CD14-positive monocyte (primary cell): Measurements from ENCODE around the gene REXO5. TPM values are rescaled to one million over a fixed set of nuclear protein-coding genes. Genes with fewer than 3 reads are reported as not detected.
"Not testable (repeated sequence)": the region's sequence is repeated elsewhere in the genome, so short reads cannot be mapped to it uniquely, and the experiment has no call there.

Experiments
- DNase-seq, 3 donors: peaks; one replicate each; pipeline ENCODE4 v3.0.0-alpha.2; 2011 to 2022
- H2AFZ ChIP-seq: 2 replicates; pipeline ENCODE4 v1.6.0; 2012; ENCODE audit warnings: mild to moderate bottlenecking, low read depth, low read length, inconsistent platforms; ENCODE audit not compliant: insufficient read depth, poor library complexity, severe bottlenecking
- H3K27ac ChIP-seq, 2 donors: 1 replicate in 1 of 2; 2 replicates in 1 of 2; pipeline ENCODE4 v1.5.1; 2012 to 2013; ENCODE audit warnings: low read length in 2 of 2, control low read depth in 1 of 2, inconsistent platforms in 1 of 2, low read depth in 1 of 2, mild to moderate bottlenecking in 1 of 2
- H3K27me3 ChIP-seq, 2 donors: one replicate each; pipeline versions ENCODE4 v1.6.0 to v1.6.1; 2011 to 2013; ENCODE audit warnings: low read length in 2 of 2; ENCODE audit not compliant: control insufficient read depth in 2 of 2, insufficient read depth in 2 of 2
- H3K36me3 ChIP-seq, 2 donors: replicated peaks in 1 of 2; 1 replicate in 1 of 2; 2 replicates in 1 of 2; pipeline versions ENCODE4 v1.5.1 to v1.6.1; 2012 to 2013; ENCODE audit warnings: low read length in 2 of 2, control low read depth in 1 of 2, inconsistent platforms in 1 of 2, mild to moderate bottlenecking in 1 of 2; ENCODE audit not compliant: insufficient read depth in 2 of 2, control insufficient read depth in 1 of 2
- H3K4me1 ChIP-seq, 2 donors: 1 replicate in 1 of 2; 2 replicates in 1 of 2; pipeline versions ENCODE4 v1.5.1 to v1.6.1; 2012 to 2013; ENCODE audit warnings: low read length in 2 of 2, control low read depth in 1 of 2, inconsistent platforms in 1 of 2, mild to moderate bottlenecking in 1 of 2, moderate library complexity in 1 of 2; ENCODE audit not compliant: insufficient read depth in 2 of 2, control insufficient read depth in 1 of 2
- H3K4me2 ChIP-seq: replicated peaks from 2 replicates; pipeline ENCODE3; 2012; ENCODE audit warnings: low read length, moderate library complexity, mild to moderate bottlenecking; ENCODE audit not compliant: poor library complexity, severe bottlenecking; ENCODE audit errors: extremely low read depth
- H3K4me3 ChIP-seq, 3 experiments: fragments of 200-600 bp in 1 of 3; sonication (generic) in 1 of 3; replicated peaks in 1 of 3; 1 replicate in 2 of 3; 2 replicates in 1 of 3; pipeline ENCODE4 v1.5.1; 2011 to 2013; ENCODE audit warnings: low read length in 3 of 3, mild to moderate bottlenecking in 3 of 3, control low read depth in 2 of 3, low read depth in 2 of 3, inconsistent platforms in 1 of 3, moderate library complexity in 1 of 3
- H3K79me2 ChIP-seq: 2 replicates; pipeline ENCODE4 v1.6.0; 2012; ENCODE audit warnings: mild to moderate bottlenecking, control low read depth, inconsistent platforms, low read length, moderate library complexity; ENCODE audit not compliant: insufficient read depth
- H3K9ac ChIP-seq: 2 replicates; pipeline ENCODE4 v1.6.0; 2017; ENCODE audit warnings: low read length, mild to moderate bottlenecking; ENCODE audit not compliant: insufficient read depth, poor library complexity, severe bottlenecking
- H3K9me3 ChIP-seq, 2 donors: replicated peaks in 1 of 2; 1 replicate in 1 of 2; 2 replicates in 1 of 2; pipeline versions ENCODE4 v1.5.1 to v1.6.1; 2012 to 2013; ENCODE audit warnings: low read length in 2 of 2, control low read depth in 1 of 2; ENCODE audit not compliant: control insufficient read depth in 1 of 2, insufficient read depth in 1 of 2
- H4K20me1 ChIP-seq: 2 replicates; pipeline ENCODE4 v1.6.0; 2012; ENCODE audit warnings: mild to moderate bottlenecking, low read length, control low read depth, moderate library complexity; ENCODE audit not compliant: insufficient read depth
- H3K27ac Mint-ChIP-seq, 7 donors: one replicate each; pipeline ENCODE4 v1.8.0; 2020; ENCODE audit warnings: mild to moderate bottlenecking in 7 of 7, mixed read lengths in 7 of 7, moderate library complexity in 6 of 7, inconsistent platforms in 2 of 7
- H3K27me3 Mint-ChIP-seq, 3 donors: one replicate each; pipeline ENCODE4 v1.8.0; 2021 to 2022; ENCODE audit warnings: low read depth in 3 of 3, mild to moderate bottlenecking in 3 of 3, mixed read lengths in 3 of 3, moderate library complexity in 3 of 3, inconsistent platforms in 1 of 3
- H3K36me3 Mint-ChIP-seq, 2 donors: one replicate each; pipeline ENCODE4 v1.8.0; 2020; ENCODE audit warnings: mixed read lengths in 2 of 2, inconsistent platforms in 1 of 2, mild to moderate bottlenecking in 1 of 2
- H3K4me1 Mint-ChIP-seq: one replicate; pipeline ENCODE4 v1.8.0; 2020; ENCODE audit warnings: mild to moderate bottlenecking, mixed read lengths
- H3K4me3 Mint-ChIP-seq, 2 donors: one replicate each; pipeline ENCODE4 v1.8.0; 2020; ENCODE audit warnings: mild to moderate bottlenecking in 2 of 2, mixed read lengths in 2 of 2, moderate library complexity in 1 of 2
- H3K9me3 Mint-ChIP-seq, 7 donors: one replicate each; pipeline ENCODE4 v1.8.0; 2020 to 2022; ENCODE audit warnings: mixed read lengths in 7 of 7, mild to moderate bottlenecking in 6 of 7, moderate library complexity in 6 of 7, inconsistent platforms in 2 of 7
- CTCF ChIP-seq: fragments of 200-600 bp; IDR thresholded peaks from one replicate; pipeline ENCODE4 v1.8.0; 2022; ENCODE audit warnings: antibody characterized with exemption, mild to moderate bottlenecking
- WGBS: methylation state at CpG from one replicate; pipeline ENCODE4 v1.1.5; 2013; ENCODE audit warnings: missing lambda C conversion rate; ENCODE audit not compliant: insufficient coverage; 5-methylcytosine and 5-hydroxymethylcytosine counted together
- intact Hi-C, 2 donors: fragments of 100-400 bp; cut with micrococcal nuclease; formaldehyde crosslinking; loops; one replicate each; pipeline versions ENCODE4 v1.15.0 to v1.15.1; 2023
- polyA plus RNA-seq, 3 donors: library from polyadenylated mRNA; depleted of rRNA in 1 of 3; unstranded in 2 of 3; stranded (reverse) in 1 of 3; fragments of 300-500 nt in 2 of 3; fragments of >200 nt in 1 of 3; fragmentation: Illumina TruSeq in 2 of 3; gene quantifications; 1 replicate in 2 of 3; 2 replicates in 1 of 3; pipeline ENCODE4 v1.2.3, GENCODE V29; 2012 to 2021

Gene REXO5
- polyA plus RNA-seq, 3 donors, result 0.52 to 1.4 (median 0.55) TPM

DNA sequence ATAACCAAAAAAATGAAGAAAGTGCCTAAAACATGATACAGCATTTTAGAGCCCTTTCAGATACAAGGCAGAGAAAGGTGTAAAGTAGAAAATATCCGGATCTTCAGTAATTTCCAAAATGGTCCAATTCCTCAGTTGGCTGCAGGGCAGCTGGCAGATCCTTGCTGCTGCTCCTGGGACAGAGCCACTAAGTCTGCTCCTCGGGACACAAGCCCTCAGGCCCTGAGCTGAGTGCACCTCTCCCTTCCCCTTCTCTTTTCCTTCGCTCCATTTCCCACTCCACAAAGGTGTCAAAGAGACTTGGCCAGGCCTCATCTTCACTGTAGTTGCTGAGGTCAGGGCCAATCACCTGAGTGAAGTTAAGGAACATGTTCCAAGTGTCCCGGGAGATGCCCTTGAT is 53.4 kb downstream of the REXO5 start:
- WGBS, result 94% methylated on average over 4 of the region's 4 CpGs
- intact Hi-C loops, result loop anchor here in 1 of 2 donors (10.0 kb wide), 1 partner anchor 75 kb away; no protein-coding TSS in a partner anchor

DNA sequence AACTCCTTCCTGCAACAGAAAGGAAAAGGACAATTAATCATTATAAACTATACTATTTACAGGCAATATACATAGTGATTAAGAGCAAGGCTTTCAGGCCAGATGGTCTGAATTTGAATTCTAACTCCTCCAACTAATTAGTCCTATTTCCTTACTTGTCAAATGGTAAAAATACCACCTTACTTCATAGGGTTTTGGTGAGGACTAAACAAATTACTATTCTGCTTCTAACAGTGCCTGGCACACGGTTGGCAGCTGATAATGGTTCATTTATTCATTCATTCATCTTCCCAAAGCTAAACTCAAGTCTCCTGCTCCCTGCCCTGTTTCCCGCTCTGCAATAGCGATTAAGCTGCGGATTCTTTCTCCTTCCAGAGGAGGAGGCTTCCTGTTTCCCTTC is 54.0 kb downstream of the REXO5 start:
- Histone ChIP-seq H3K27me3 (no peaks in the 10 kb centered on the region), H3K4me2 (no peak overlapping the region), H3K9me3 (no peaks in the 10 kb centered on the region), H3K4me3 (no peak overlapping the region), H3K79me2 (peaks cover 3% of the 10 kb centered on the region), H4K20me1 (peaks cover 9% of the 10 kb centered on the region), H2AFZ (no peak overlapping the region), H3K27ac (no peak overlapping the region), H3K36me3 (peaks cover 37 to 61% of the 10 kb centered on the region in 2 donors), H3K9ac (no peak overlapping the region), H3K4me1 (no peaks in the 10 kb centered on the region)
- Mint-ChIP-seq H3K4me1 (no peaks in the 10 kb centered on the region), H3K36me3 (peaks cover 37 to 46% of the 10 kb centered on the region in 2 donors), H3K4me3 (no peak overlapping the region), H3K9me3 (no peaks in the 10 kb centered on the region), H3K27ac (no peak overlapping the region), H3K27me3 (peaks cover 0 to 2% (median 0%) of the 10 kb centered on the region in 3 donors)
- DNase-seq, result no peak
- 100% methylated on average over 1 of the region's 4 CpGs for WGBS
- intact Hi-C loops, result loop anchor here in 1 of 2 donors (10.0 kb wide), 1 partner anchor 74 kb away; no protein-coding TSS in a partner anchor
- TF ChIP-seq CTCF, result no peak

More for the DNA sequence above, 53.4 kb downstream of the REXO5 start:
- H3K4me1 ChIP-seq, result no peaks in the 10 kb centered on the region
- peaks cover 3% of the 10 kb centered on the region for H3K79me2 ChIP-seq
- peaks cover 37 to 66% of the 10 kb centered on the region in 2 donors for H3K36me3 ChIP-seq
- H3K27me3 ChIP-seq, result no peaks in the 10 kb centered on the region
- no peak overlapping the region for H3K9ac ChIP-seq
- no peak for DNase-seq
- H3K36me3 Mint-ChIP-seq, result peaks cover 43 to 52% of the 10 kb centered on the region in 2 donors
- no peak for TF ChIP-seq CTCF
- no peak overlapping the region for H3K4me2 ChIP-seq
- H3K27me3 Mint-ChIP-seq, result peaks cover 0 to 2% (median 0%) of the 10 kb centered on the region in 3 donors
- H4K20me1 ChIP-seq, result peaks cover 9% of the 10 kb centered on the region
- H3K27ac ChIP-seq, result no peak overlapping the region
- no peaks in the 10 kb centered on the region for H3K9me3 Mint-ChIP-seq
- no peak overlapping the region for H3K4me3 Mint-ChIP-seq
- no peak overlapping the region for H2AFZ ChIP-seq
- no peak overlapping the region for H3K4me3 ChIP-seq
- no peaks in the 10 kb centered on the region for H3K4me1 Mint-ChIP-seq
- H3K27ac Mint-ChIP-seq, result peak overlapping the region in 1 of 7 donors; percentile 16
- H3K9me3 ChIP-seq, result no peaks in the 10 kb centered on the region

- not testable (repeated sequence) for H3K9ac ChIP-seq, H3K27me3 ChIP-seq, H3K4me3 ChIP-seq, H2AFZ ChIP-seq, H3K27ac ChIP-seq, H3K27me3 Mint-ChIP-seq, H3K9me3 ChIP-seq, H3K4me1 ChIP-seq, DNase-seq, H3K4me2 ChIP-seq, H3K4me3 Mint-ChIP-seq, H3K4me1 Mint-ChIP-seq, H3K9me3 Mint-ChIP-seq, H3K79me2 ChIP-seq, H4K20me1 ChIP-seq
- no CpG with 5 or more reads among the region's 4 CpGs for WGBS
- Mint-ChIP-seq H3K36me3 (peaks cover 36 to 46% of the 10 kb centered on the region in 2 donors), H3K27ac (peak overlapping the region in 1 of 7 donors; percentile 71)
- peaks cover 37 to 55% of the 10 kb centered on the region in 2 donors for H3K36me3 ChIP-seq
- intact Hi-C loops, result loop anchor here in 1 of 2 donors (10.0 kb wide), 1 partner anchor 74 kb away; no protein-coding TSS in a partner anchor
Measured at GRCh38 chr16:20860995-20861394, 54.7 kb downstream of the REXO5 start.
